ENCODE measurements around the gene ELOVL2.

Gene ELOVL2

DNA sequence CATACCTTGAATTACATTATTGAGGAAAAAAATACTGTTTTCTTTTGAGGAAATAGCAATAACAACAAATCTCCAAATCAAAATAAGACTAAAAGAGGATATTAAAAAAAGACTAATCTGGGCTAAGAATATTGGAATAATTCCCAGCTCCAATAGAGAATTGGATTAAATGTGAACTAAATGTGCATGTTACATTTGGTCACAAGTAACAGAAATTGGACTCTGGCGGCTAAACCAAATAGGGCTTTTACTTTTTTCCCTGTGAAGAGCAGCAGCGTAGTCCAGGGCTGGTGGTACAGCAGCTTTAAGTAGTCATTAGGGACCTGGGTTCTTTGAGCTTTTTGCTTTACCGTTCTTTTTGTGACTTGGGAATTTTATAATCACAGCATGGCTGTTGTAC is 71.9 kb downstream of the ELOVL2 start:
- FAIRE-seq: no peak

DNA sequence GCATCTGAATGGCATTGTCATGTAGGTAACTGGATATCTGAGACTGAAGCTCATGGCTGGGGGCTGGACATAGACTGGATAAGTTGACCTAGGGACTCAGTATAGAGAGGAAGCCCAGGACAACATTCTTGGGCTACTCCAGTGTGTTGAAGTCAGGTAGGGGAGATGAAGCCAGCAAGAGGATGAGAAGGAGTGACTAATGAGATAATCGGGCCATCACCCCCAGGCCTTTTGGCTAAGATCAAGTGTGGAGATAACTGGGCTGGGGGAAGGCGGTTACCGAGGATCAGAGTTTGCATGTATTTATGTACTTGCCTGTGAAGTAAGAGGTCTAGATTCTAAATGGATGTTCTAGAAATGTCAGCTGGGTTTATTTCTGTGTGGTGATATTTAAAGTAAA is 73.4 kb downstream of the ELOVL2 start:
- no peak for FAIRE-seq

DNA sequence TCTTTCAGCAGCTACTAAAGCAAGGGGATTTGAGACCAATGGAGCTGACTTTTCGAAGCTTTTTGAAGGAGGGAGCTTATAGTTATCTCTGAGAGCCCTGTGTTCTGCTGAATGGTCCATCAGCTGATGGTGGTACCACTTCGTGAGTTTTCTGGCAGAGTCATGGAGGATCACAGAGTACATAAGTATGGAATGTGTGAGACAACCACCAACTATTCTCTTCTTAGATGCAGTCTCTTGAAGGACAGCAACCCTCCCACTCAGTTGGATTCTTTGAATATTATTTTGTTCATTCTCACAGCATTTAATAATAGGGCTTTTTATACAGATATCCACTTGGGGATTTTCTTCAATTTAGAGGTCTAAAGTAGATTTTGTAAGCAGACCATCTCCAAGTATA is 75.3 kb downstream of the ELOVL2 start:
- no peak for FAIRE-seq

DNA sequence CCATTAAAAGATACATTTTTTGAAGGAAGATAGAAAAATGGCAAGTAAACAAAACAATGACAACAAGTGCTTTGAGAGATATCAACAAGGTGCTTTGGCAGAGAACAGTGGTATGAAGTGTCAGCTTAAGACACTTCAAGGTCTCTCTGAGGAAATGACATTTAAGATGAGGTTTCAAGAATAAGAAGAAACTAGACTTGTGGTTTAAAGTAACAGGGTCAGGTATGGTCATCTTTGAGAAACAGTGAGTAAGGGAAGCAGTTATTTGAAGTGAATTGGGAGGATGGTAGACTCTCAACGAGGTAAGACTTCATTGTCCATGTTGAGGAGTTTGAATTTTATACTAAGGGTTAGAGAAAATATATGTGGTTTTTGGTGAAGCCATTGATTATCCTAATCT is 79.4 kb downstream of the ELOVL2 start:
- FAIRE-seq: no peak

DNA sequence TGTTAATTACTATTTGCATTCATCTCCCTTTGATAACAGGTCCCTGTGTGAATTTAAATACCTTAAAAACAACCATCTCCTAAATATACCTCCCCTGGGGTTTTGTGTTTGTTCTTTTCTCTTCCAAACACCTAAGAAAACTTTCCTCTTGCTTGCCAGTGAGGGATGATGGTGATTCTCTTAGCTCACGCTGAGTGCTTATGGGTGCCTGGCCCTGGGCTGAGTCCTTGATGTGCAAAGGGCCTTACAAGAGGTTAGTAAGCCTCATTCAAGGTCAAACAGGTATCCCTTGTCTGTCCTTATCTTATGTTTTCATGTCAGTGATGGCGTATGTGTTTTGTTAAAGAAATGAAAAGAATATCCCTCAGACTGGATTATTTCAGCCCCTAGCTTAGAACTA is 81.0 kb downstream of the ELOVL2 start:
- FAIRE-seq: no peak

DNA sequence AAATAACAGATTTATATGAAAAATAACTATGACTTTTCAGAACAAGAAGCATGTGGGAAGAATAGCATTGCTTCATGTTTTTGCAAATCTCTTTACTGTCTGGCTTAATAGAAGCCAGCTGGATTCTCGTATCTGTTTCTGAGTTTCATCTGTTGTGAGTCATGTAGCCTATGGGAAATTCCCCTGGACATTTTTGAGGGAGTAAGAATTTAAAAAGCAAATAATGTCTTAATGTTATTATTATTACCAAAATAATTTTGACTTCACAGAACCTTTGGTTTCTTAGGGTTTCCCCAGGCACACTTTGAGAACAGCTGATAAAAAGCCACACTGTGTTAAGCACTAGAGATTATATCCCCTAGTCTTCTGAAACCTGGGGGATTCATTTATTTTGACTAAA is 81.4 kb downstream of the ELOVL2 start:
- FAIRE-seq: peak; percentile 28

DNA sequence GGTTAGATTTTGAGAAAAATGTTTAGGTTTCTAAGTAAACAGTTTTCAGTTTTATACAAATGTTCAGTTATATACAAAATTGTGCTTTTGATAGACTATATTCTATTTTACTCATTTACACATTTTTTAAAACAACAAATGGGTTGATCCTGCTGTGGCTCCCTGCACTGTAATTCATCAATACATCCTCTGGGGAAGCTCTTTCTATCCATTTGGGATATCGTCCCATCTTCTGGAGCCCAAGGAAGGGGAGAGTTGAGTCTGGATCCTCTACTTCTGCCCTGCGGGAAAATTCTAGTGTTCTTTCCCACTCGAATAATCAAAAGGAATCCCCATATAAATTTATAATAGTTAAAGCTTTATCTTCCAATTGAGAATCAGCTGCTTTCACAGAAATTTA is 82.3 kb downstream of the ELOVL2 start:
- no peak for FAIRE-seq

DNA sequence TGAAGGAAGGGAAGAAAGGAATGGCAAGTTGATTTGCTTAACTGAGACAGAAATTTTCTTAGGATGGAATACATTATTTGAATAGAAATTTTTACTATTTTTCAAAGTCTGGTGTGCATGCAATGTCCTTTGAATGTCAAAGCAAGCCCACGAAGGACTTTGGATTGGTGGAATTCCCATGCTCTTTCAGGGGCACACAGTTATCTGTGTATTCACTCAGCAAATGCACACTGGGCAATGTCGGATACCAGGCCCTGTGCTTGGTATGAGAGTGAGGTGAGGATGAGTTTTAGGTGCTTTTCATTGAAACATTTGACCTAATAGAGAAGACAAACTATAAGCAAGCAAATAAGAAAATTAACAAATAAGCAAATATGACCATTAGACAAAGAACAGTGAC is 83.9 kb downstream of the ELOVL2 start:
- FAIRE-seq: no peak

DNA sequence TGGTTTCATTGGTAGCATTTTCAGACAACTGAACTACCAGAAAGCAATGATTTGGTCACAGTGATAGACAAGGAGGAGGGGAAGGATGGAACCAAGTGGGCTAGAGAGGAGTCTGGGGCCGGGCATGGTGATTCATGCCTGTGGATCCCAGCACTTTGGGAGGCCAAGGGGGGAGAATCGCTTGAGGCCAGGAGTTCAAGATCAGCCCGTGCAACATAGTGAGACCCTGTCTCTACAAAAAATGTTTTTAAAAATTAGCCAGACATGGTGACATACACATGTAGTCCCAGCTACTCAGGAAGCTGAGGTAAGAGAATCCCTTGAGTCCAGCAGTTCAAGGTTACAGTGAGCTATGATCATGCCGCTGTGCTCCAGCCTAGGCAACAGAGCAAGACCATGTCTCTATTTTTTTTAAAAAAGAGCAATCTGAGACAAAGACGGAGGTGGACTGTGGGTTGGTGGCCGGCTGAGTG is 86.7 kb downstream of the ELOVL2 start:
- no peak for FAIRE-seq

DNA sequence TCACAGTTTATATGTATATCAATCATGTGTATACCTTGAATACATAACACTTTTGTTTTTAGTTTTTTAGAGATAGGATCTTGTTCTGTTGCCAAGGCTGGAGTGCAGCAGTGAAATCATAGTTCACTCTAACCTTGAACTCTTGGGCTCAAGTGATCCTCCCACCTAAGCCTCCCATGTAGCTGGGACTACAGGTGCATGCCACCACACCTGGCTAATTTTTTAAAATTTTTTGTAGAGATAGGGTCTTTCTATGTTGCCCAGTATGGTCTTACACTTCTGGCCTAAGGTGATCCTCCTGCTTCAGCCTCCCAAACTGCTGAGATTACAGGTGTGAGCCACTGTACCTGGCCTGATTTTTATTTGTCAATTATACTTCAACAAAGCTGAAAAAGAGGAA is 87.3 kb downstream of the ELOVL2 start:
- FAIRE-seq: no peak

DNA sequence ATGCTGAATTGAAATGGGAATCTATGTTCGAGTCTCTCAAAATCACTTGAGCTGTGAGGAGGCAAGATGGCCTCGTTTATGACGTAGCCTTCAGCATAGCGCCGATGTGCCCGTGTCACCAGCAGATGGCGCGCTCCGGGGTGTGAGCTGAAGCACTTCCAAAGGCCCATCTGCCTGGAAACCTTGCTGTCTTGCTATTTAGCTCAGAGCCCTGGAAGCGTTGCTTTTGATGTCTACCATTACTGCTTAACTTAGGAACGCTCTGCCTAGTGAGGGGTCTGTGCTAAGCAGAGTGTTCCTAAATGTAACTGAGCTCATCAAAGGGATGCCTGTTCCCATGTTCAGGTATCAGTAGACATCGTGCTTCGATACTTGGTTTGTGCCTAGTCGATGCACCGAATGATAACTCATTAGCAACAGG is 89.5 kb downstream of the ELOVL2 start:
- FAIRE-seq: no peak

DNA sequence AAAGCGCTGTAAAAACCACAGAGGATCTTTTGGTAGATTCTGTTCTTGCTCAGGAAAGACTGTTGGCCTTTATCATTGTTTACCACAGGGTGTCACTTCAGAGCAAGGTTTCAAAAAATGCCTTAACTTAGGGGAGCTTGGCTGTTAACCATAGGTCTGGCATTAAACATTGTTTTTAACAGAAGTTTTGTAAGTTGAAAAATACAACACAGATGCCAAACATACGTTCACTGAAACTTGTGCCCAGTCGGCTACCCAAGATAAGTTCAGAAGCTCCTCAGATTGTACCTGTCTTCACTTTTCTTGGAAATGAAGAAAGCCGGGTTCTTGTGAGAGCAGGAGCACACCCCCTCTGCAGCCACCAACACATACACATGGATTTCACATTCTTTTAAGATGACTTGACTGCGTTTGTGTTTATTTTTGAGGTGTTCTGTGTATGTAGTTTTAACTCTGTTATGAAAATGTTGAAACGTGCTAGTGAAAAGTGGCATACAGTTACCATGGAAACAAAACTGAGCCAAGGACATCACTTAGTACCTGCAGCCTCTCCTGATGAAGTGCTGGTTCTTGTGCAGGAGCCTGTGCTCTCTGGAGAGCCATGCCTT is 92.3 kb downstream of the ELOVL2 start:
- no peak for FAIRE-seq

DNA sequence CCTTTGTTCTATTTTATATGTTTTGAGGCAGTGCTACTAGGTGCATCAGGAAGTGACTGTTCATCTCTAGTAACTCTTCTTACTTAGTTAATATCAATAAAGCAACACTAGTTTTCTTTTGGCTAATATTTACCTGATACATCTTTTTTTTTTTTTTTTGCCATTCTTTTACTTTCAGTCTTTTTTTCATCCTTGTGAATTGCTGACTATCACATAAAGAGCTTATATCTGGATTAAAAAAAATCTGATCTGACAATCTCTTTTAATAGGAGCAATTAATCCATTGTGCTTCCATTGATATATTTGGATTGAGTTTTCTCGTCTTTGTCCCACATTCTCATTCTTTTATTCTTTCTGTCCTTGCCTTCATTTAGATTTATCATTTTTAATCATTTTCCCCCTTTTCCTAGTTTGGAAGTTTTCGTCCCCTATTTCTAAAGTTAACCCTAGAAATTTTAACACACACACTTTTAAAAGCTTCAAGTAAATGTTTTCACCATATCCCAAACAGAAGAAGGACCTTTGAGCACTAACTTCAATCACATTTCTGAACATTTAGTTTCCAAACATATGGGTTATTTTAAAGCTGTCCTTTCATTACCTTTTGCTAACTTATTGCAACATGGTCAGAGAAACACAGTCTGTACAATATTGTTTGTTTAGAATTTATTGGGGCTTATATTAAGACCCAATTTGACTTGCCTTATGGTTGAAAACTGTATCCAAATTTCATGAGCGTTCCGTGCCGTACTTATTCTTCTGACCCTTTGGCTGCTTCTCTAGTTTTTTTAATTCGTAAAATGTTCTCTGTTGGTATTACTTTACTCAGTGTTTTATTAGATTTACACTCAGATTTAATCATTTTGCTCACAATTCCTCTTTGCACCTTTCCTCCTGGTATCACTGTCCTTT is 94.3 kb downstream of the ELOVL2 start:
- FAIRE-seq: no peak

DNA sequence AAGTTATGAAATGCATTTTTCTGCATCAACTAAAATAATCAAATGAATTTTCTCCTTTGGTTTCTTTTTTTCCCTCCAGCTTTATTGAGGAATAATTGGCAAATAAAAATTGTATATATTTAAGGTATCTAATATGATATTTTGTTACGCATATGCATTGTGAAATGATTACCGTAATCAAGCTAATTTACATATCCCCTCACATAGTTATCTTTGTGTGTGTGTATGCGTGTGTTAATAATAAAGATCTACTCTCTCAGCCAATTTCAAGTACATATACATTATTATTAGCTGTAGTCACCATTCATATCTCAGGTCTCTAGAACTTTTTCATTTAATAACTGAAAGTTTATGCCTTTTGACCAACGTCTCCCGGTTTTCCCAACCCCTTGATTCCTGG is 96.1 kb downstream of the ELOVL2 start:
- no peak for FAIRE-seq

DNA sequence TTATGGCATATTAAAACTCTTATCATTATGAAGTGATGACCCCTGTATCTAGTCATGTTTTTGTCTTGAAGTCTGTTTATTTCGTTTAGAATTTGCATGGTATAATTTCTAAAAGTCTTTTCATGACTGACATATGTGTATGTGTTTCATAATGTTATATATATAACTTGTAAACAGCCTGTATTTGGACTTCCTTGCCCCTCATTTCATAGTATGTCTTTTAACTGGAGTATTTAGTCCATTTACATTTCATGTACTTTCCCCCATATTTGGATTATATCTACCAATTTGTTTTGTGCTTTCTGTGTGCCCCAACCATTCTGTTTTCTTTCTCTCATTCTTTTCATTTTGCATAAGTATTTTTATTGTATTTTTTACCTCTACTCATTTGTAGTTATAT is 98.3 kb downstream of the ELOVL2 start:
- FAIRE-seq: peak; percentile 45

DNA sequence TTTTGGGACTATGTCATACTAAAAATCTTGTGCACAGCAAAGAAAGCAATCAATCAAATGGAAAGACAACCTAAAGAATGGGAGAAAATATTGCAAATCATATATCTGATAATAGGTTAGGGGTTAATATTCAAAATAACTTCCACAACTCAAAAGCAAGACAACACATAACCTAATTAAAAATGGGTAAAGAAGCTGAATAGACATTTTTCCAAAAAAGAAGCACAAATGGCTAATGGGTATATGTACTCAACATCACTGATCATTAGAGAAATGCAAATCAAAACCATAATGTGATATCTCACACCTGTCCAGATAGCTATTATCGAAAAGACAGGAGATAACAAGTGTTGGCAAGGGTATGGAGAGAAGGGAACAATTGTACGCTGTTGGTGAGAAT is 104.3 kb downstream of the ELOVL2 start:
- no peak for FAIRE-seq

DNA sequence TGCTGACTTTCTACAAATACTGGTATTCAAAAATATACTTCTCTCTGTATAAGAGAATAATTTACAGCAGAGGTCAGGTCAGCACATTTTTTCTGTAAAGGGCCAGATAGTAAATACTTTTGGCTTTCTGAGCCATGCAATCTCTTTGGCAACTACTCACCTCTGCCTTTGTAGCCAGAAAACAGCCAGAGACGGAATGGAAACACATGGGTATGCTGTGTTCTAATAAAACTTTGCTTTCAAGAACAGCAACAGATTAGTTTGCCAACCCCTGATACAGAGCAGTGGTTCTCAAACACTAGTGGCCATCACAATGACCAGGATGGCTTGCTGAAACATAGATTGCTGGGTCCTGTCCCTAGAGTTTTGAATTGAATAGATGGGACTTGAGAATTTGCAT is 111.0 kb downstream of the ELOVL2 start:
- no peak for FAIRE-seq
